ENCODE results near the gene CHMP4A.

GRCh38 chr14:24198814-24199524 lies 14.3 kb downstream of the CHMP4A start:
- TF ChIP-seq CTCF (conservative IDR thresholded peaks at IDR 0.05; ENCODE audit: low read depth, low read length) (no peak), EZH2phosphoT487 (IDR thresholded peaks at IDR 0.05; ENCODE audit: borderline replicate concordance, low read length) (no peak)
